Measurements from ENCODE around the gene FCN2.

GRCh38 chr9:134879664-134880483 is 736 bp upstream of the FCN2 start:
- no peak for TF ChIP-seq CTCF (IDR thresholded peaks at IDR 0.05 in 2 of 3, conservative IDR thresholded peaks at IDR 0.05 in 1 of 3; ENCODE audit: borderline replicate concordance in 1 of 3, insufficient read depth in 1 of 3, low read depth in 2 of 3, low read length in 2 of 3)
- no peak for TF ChIP-seq SIN3A (IDR thresholded peaks at IDR 0.05; ENCODE audit: low read depth)
- TF ChIP-seq RAD21 (IDR thresholded peaks at IDR 0.05; ENCODE audit: low read depth): no peak
- TF ChIP-seq SRF (IDR thresholded peaks at IDR 0.05; ENCODE audit: low read depth): no peak
